ENCODE results near the gene STK35. TPM values are rescaled to one million over a fixed set of nuclear protein-coding genes. Genes with fewer than 3 reads are reported as not detected.

STK35 gene
- total and polyA plus RNA-seq, 2 of the 13 experiments (the other 11 are each of a cell fraction or from before 2014, with no cell fraction given): 27.4 to 29.8 TPM

- peak; percentile 92; the same call in 1 of the 2 replicates for TF ChIP-seq E2F2 (CRISPR knock-in tag; IDR thresholded peaks at IDR 0.05; ENCODE audit: borderline replicate concordance)
- TF ChIP-seq XRCC5 (optimal IDR thresholded peaks at IDR 0.05; ENCODE audit: low read length): peak; percentile 70
- peak; percentile 92; the same call in 1 of the 2 replicates for TF ChIP-seq TFDP1 (CRISPR knock-in tag; IDR thresholded peaks at IDR 0.05; ENCODE audit: borderline replicate concordance)
- no peak for TF ChIP-seq CSRNP1 (CRISPR knock-in tag; IDR thresholded peaks at IDR 0.05)
- TF ChIP-seq TERF1 (CRISPR knock-in tag; IDR thresholded peaks at IDR 0.05): peak; percentile 86; the same call in 1 of the 2 replicates
- no peak for TF ChIP-seq MXD1 (CRISPR knock-in tag; IDR thresholded peaks at IDR 0.05)
- TF ChIP-seq GMEB2 (CRISPR knock-in tag; IDR thresholded peaks at IDR 0.05; ENCODE audit: low read depth): 0 out of 2 replicates have a peak, but pooled peaks have one; percentile 37
- no peak for TF ChIP-seq ZFP37 (CRISPR knock-in tag; IDR thresholded peaks at IDR 0.05; ENCODE audit: borderline replicate concordance)
- TF ChIP-seq ETV6 (CRISPR knock-in tag; conservative IDR thresholded peaks at IDR 0.05): no peak
- TF ChIP-seq GFI1 (CRISPR knock-in tag; IDR thresholded peaks at IDR 0.05; ENCODE audit: borderline replicate concordance): no peak
- TF ChIP-seq DNMT3B (CRISPR knock-in tag; conservative IDR thresholded peaks at IDR 0.05): no peak
- no peak for TF ChIP-seq MLXIP (CRISPR knock-in tag; IDR thresholded peaks at IDR 0.05; ENCODE audit: borderline replicate concordance)
- TF ChIP-seq PREB (CRISPR knock-in tag; IDR thresholded peaks at IDR 0.05): no peak
- no peak for TF ChIP-seq ZNF282 (IDR thresholded peaks at IDR 0.05; ENCODE audit: partially characterized antibody)
- 0 out of 2 replicates have a peak, but pooled peaks have one; percentile 14 for TF ChIP-seq IRX3 (CRISPR knock-in tag; IDR thresholded peaks at IDR 0.05; ENCODE audit: borderline replicate concordance, low read depth)
Observed at GRCh38 chr20:2101057-2101864, at the start of gene STK35 (continued).

Measured in HepG2 (cell line).